ENCODE measurements around the gene KDM3B.

Gene KDM3B

DNA sequence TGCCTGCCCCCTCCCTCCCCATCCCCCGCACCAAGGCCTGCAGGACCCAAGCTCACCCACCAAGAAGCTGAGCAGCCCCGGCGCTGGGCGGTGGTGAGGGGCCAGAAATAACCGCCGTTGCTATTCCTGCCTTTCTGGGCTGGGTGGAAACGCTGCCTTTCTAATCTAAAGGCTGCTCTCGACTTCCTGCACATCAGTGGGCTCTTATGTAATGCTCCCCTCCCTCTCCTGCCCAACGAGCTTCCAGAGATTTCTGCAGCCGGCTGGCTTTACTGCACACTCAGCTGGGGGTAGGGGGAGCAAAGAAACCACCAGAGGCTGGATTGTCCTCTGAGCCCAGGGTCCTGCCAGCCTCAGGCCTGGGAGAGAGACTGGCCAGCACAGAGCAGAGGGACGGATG is 105.9 kb downstream of the KDM3B start:
- TF ChIP-seq, protein P1, sequence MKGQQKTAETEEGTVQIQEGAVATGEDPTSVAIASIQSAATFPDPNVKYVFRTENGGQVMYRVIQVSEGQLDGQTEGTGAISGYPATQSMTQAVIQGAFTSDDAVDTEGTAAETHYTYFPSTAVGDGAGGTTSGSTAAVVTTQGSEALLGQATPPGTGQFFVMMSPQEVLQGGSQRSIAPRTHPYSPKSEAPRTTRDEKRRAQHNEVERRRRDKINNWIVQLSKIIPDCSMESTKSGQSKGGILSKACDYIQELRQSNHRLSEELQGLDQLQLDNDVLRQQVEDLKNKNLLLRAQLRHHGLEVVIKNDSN (IDR thresholded peaks at IDR 0.05) = no peak

DNA sequence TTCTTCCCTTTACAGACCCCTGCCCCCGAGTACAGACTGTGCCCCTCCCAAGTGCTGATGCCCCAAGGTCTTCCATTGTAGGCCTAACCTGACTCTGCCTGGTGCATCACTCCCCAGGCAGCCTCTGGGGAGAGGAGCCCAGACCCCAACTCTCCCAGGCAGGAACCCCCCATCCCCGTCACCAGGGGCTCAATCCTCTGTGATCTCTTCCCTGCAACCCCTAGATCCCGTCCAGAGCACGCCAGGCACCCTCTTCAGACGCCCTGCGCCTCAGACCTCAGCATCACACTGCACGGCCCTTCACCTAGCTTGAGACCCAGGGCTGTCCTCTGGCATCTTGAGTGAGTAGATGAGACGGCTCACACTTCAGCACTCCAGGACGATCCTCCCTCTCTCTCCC is 106.4 kb downstream of the KDM3B start:
- TF ChIP-seq, protein P2, sequence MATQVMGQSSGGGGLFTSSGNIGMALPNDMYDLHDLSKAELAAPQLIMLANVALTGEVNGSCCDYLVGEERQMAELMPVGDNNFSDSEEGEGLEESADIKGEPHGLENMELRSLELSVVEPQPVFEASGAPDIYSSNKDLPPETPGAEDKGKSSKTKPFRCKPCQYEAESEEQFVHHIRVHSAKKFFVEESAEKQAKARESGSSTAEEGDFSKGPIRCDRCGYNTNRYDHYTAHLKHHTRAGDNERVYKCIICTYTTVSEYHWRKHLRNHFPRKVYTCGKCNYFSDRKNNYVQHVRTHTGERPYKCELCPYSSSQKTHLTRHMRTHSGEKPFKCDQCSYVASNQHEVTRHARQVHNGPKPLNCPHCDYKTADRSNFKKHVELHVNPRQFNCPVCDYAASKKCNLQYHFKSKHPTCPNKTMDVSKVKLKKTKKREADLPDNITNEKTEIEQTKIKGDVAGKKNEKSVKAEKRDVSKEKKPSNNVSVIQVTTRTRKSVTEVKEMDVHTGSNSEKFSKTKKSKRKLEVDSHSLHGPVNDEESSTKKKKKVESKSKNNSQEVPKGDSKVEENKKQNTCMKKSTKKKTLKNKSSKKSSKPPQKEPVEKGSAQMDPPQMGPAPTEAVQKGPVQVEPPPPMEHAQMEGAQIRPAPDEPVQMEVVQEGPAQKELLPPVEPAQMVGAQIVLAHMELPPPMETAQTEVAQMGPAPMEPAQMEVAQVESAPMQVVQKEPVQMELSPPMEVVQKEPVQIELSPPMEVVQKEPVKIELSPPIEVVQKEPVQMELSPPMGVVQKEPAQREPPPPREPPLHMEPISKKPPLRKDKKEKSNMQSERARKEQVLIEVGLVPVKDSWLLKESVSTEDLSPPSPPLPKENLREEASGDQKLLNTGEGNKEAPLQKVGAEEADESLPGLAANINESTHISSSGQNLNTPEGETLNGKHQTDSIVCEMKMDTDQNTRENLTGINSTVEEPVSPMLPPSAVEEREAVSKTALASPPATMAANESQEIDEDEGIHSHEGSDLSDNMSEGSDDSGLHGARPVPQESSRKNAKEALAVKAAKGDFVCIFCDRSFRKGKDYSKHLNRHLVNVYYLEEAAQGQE (IDR thresholded peaks at IDR 0.05; ENCODE audit: low read depth) = no peak
- TF ChIP-seq, protein P3, sequence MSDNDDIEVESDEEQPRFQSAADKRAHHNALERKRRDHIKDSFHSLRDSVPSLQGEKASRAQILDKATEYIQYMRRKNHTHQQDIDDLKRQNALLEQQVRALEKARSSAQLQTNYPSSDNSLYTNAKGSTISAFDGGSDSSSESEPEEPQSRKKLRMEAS (IDR thresholded peaks at IDR 0.05) = no peak
- TF ChIP-seq TCF12 (IDR thresholded peaks at IDR 0.05; ENCODE audit: low read depth) (no peak), FOXM1 (IDR thresholded peaks at IDR 0.05; ENCODE audit: borderline replicate concordance, low read depth) (no peak), ZBTB7A (IDR thresholded peaks at IDR 0.05; ENCODE audit: low read depth) (no peak)
- TF ChIP-seq, protein P1 (IDR thresholded peaks at IDR 0.05) = no peak

DNA sequence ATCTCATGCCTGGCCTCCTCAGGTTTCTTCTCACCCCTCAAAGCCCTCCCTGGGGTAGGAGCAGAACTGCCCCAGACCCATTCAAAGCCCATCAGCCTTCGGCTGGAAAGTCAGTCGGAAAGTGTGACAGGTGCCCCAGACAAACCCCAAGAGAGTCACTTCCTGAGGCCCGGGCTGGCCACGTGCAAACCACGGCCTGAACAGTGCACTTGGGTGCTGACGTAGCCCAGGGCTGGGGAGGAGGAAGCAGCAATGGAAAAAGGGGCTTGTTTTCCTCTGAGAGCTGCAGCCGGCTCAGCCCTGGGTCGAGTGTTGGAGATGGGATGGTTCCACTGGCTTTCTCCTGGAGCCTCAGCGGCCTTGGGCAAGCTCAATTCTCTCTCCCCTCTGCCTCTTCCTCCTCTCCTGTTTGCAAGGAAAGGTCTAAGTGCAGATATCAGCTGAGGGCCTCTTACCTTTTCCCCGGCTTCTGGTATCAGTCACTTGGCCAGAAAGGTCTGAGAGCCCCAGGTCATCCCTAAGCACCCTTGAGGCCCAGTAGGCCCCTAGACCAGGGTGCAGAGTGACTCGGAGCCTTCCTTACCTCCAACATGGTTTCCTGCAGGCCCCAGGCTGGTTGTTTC is 106.9 kb downstream of the KDM3B start:
- no peak for TF ChIP-seq EGR1 (IDR thresholded peaks at IDR 0.05)

DNA sequence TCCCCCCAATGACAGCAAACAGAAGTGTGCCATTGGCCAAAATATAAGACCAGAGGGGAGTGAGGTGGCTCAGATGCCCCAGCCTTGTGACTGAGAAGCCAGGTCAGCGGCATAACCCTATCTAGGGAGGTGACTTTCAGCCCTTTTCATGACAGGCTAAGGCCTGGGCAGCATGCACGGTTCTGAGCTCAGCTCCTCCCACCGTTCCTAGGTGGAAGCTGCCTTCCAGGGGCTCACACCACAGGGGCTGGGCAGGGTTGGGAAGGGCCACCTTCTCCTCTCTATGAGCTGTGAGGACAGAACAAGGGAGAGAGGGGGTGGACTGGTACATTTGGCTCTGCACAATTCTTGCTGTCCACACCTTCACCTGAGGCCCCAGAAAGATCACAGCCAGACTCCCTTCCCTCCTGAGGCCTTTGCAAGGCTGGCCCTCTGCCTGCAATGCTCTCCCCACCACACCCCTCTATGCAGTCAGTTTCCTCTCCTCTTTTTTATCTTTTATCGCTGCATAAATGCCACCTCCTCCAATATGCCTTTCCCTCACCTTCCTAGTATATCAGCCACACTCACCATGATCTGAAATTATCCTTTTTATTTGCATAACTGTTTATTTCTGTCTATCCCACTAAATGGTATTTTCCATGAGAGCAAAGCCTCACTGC is 107.7 kb downstream of the KDM3B start:
- TF ChIP-seq NFIC (IDR thresholded peaks at IDR 0.05) = no peak
- TF ChIP-seq ZBTB7A (IDR thresholded peaks at IDR 0.05; ENCODE audit: low read depth) = no peak
- TF ChIP-seq, protein P3 (IDR thresholded peaks at IDR 0.05) = no peak
- TF ChIP-seq EP300 (IDR thresholded peaks at IDR 0.05; ENCODE audit: borderline replicate concordance) = no peak
- TF ChIP-seq TEAD4 (IDR thresholded peaks at IDR 0.05) = no peak
- TF ChIP-seq EGR1 (IDR thresholded peaks at IDR 0.05) = no peak
- no peak for TF ChIP-seq CEBPB (IDR thresholded peaks at IDR 0.05)
- no peak for TF ChIP-seq TAF1 (IDR thresholded peaks at IDR 0.05; ENCODE audit: low read depth)
- TF ChIP-seq, protein P1 (IDR thresholded peaks at IDR 0.05) = no peak

DNA sequence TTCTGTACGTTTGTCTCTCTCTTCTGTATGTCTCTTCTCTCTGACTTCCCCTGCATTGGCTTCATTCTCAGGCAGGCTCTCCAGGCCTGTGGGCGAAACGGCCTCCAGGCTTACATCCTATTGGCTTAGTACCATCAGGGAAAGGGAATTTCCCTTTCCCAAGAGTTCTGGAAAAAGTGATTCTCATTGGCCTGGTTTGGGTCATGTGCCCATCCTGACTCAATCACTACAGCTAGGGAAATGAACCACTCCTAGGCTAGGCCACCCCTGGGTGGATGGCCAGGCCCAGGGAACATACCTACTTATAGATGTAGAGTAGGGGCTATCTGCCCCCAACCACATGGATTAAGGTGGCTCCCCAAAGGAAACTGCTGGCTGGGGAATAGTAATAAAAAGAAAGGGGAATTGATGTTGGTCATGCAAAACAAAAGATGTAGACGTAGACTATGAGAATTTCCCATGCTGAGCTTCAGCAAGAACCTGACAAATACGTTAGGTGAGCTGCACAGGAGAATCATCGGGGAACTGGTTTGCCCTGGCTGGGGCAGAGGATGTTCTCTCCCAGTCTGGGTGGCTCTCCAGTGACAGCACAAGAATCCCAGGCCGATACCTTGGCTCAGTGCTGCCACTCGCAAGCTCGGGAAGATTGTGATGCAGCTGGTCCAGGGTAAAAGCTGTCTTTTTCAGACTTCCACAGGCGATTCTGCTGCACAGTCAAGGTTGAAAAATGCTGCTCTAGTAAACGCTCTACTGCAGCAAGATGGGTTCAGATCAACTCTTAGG is 109.0 kb downstream of the KDM3B start:
- TF ChIP-seq TCF12 (IDR thresholded peaks at IDR 0.05; ENCODE audit: low read depth) (no peak), YY1 (IDR thresholded peaks at IDR 0.05; ENCODE audit: low read depth) (no peak)
- TF ChIP-seq, protein P1 (IDR thresholded peaks at IDR 0.05) = peak; percentile 84

DNA sequence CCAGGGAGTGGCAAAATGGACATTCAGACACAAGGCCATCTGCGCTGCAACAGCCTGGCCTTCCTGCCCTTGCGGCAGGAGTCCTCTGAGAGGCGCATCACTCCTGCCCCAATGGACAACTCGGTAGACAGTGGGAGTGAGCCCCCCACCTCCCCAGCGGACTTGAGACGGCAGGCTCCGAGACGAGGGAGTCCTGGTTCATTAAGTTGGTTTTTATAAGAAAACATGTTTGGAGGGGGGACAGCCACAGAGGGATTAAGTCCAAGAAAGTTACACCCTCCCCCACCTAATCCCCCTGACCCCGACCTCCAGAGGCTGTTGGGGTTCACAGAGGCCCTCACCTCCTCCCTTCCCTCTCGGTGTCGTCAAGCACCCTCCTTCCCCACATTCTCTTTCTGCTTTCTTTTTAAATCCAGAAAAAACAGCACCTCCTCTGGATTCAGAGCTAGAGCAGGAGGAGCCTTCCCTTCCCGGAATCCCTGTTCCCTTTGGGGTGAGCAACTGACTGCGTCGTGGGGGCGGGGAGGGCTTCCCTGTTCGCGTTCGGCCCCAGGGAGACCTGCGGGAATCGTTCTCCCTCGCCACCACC is 111.0 kb downstream of the KDM3B start:
- TF ChIP-seq TEAD4 (IDR thresholded peaks at IDR 0.05) (no peak), ZBTB7A (IDR thresholded peaks at IDR 0.05; ENCODE audit: low read depth) (no peak), TAF1 (IDR thresholded peaks at IDR 0.05; ENCODE audit: low read depth) (no peak), CEBPB (IDR thresholded peaks at IDR 0.05) (no peak), RAD21 (IDR thresholded peaks at IDR 0.05; ENCODE audit: low read depth) (no peak), EGR1 (IDR thresholded peaks at IDR 0.05) (no peak), NFIC (IDR thresholded peaks at IDR 0.05) (no peak), CREB1 (IDR thresholded peaks at IDR 0.05; ENCODE audit: low read depth) (no peak), FOXM1 (IDR thresholded peaks at IDR 0.05; ENCODE audit: borderline replicate concordance, low read depth) (no peak), EP300 (IDR thresholded peaks at IDR 0.05; ENCODE audit: borderline replicate concordance) (no peak), YY1 (IDR thresholded peaks at IDR 0.05; ENCODE audit: low read depth) (no peak), TCF12 (IDR thresholded peaks at IDR 0.05; ENCODE audit: low read depth) (no peak)
- TF ChIP-seq, protein P1 (IDR thresholded peaks at IDR 0.05) = no peak
- TF ChIP-seq, protein P2 (IDR thresholded peaks at IDR 0.05; ENCODE audit: low read depth) = no peak
- TF ChIP-seq, protein P3 (IDR thresholded peaks at IDR 0.05) = no peak

Data from Ishikawa (cell line).